GM19023 (cell line): ENCODE data around the gene ELOVL3.

Experiments
- ATAC-seq: cut with Tn5 transposase; IDR thresholded peaks from one replicate; pipeline ENCODE4 v1.9.1; 2021; ENCODE audit warnings: mild to moderate bottlenecking, moderate library complexity; ENCODE audit not compliant: unreplicated experiment

ELOVL3 gene

GRCh38 chr10:102226542-102226870 is 407 bp downstream of the ELOVL3 start:
- no peak for ATAC-seq

- no peak for ATAC-seq
Observed at GRCh38 chr10:102227050-102227449, 951 bp downstream of the ELOVL3 start.

GRCh38 chr10:102229810-102230263 is 3.7 kb downstream of the ELOVL3 start:
- no peak for ATAC-seq

GRCh38 chr10:102230264-102230860 is 4.3 kb downstream of the ELOVL3 start:
- no peak for ATAC-seq

- no peak for ATAC-seq
Observed at GRCh38 chr10:102230861-102231356, 4.8 kb downstream of the ELOVL3 start.

- ATAC-seq, result no peak
Observed at GRCh38 chr10:102231357-102232318, 5.5 kb downstream of the ELOVL3 start.

GRCh38 chr10:102233997-102234396 is 7.9 kb downstream of the ELOVL3 start:
- ATAC-seq, result no peak

- no peak for ATAC-seq
Observed at GRCh38 chr10:102234888-102235597, 8.9 kb downstream of the ELOVL3 start.

GRCh38 chr10:102235598-102235920 is 9.5 kb downstream of the ELOVL3 start:
- ATAC-seq, result no peak

- no peak for ATAC-seq
Observed at GRCh38 chr10:102236006-102236405, 9.9 kb downstream of the ELOVL3 start.

GRCh38 chr10:102237711-102238252 is 11.7 kb downstream of the ELOVL3 start:
- no peak for ATAC-seq

GRCh38 chr10:102240467-102241031 is 14.4 kb downstream of the ELOVL3 start:
- ATAC-seq, result no peak

- ATAC-seq, result no peak
Observed at GRCh38 chr10:102241032-102241443, 14.9 kb downstream of the ELOVL3 start.

- peak; percentile 46 for ATAC-seq
Observed at GRCh38 chr10:102241444-102242117, 15.5 kb downstream of the ELOVL3 start, which contains the start of gene PITX3. Gene PITX3 (minus strand): TSS chr10:102241512. CDS start chr10:102232080, 9,432 bp downstream.

GRCh38 chr10:102242118-102242485 is 16.0 kb downstream of the ELOVL3 start:
- ATAC-seq, result no peak

GRCh38 chr10:102243309-102243708 is 17.2 kb downstream of the ELOVL3 start:
- no peak for ATAC-seq

GRCh38 chr10:102245082-102245931 is 19.2 kb downstream of the ELOVL3 start, which contains the start of gene GBF1:
Gene GBF1 (plus strand): TSS chr10:102245532. CDS start chr10:102258939, 13,407 bp downstream.
- peak; percentile 89 for ATAC-seq

GRCh38 chr10:102245932-102246251 is 19.8 kb downstream of the ELOVL3 start:
- ATAC-seq, result no peak

- no peak for ATAC-seq
Observed at GRCh38 chr10:102246261-102246660, 20.2 kb downstream of the ELOVL3 start.
